Activated CD8-positive, alpha-beta memory T cell treated with anti-CD3 and anti-CD28 coated beads, Interleukin-2, amount 50 U/mL, for 1 hour (primary cell): Measurements from ENCODE around the gene CEBPG.

ENCODE experiments used
- DNase-seq: peaks from one replicate; pipeline ENCODE4 v3.0.0-alpha.2; 2020; ENCODE audit errors: extremely low read depth

The CEBPG gene

DNA sequence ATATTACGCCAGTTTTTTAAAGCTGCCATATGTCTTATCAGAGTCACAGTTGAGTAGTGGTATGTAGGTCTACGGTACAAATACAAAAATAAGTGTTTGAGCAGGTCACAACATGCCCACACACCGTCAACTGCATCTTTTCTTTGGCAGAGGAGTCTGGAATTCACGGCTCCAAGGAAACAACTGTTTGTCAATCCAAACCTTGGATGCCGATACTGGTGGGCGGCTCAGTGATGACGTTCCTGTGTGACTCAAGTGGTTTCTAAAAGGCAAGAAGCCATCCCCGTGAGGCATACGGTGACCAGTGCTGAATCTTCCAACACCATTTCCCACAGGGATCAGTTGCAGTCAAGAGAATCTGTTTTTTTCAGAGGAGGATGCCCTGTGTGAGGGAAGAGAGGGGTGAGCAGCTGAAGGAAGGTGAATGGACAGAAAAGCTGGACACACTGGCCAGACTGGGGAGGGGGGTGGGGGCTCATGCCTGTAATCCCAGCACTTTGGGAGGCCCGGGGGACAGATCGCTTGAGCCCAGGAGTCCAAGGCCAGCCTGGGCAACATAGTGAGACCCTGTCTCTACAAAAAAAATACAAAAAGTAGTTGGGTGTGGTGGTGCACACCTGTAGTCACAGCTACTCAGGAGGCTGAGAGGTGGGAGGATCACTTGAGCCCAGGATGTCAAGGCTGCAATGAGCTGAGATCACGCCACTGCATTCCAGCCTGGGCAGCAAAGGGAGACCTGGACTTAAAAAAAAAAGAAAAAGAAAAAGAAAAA, 22.8 kb upstream of the CEBPG start:
- DNase-seq, result no peak

DNA sequence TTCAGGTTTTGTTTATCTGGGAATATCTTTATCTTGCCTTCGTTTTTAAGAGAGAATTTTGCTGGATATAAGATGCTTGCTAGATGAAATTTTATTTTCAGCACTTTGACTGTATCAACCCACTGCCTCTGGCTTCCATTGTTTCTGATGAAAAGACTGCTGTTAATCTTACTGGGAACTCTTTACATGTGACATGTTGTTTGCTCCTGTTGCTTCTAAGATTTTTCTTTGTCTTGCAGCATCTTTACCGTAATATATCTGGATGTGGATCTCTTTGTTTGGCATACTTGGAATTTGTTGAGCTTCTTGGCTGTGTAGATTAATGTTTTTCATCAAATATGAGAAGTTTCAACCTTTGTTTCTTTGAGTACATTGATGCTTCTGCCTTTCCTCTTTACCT, 18.0 kb upstream of the CEBPG start:
- no peak for DNase-seq

DNA sequence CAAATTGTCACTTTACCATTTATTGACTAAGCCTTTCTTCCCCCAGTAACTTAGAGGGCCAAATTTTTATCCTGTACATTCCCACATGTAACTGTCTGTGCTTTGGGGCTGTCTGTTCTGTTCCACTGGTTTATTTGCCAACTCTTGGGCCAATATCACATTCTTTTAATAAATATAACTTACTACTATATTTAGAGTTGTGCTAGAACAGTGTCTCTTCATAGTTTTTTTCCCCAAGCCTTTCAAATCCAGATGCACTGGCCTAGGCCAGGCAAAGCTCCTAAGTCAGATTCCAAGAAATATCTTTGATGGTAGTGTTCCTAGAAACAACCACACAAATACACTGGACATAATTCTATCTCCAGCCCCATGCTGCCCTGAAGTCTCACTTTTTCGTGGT, 16.0 kb upstream of the CEBPG start:
- DNase-seq, result no peak

DNA sequence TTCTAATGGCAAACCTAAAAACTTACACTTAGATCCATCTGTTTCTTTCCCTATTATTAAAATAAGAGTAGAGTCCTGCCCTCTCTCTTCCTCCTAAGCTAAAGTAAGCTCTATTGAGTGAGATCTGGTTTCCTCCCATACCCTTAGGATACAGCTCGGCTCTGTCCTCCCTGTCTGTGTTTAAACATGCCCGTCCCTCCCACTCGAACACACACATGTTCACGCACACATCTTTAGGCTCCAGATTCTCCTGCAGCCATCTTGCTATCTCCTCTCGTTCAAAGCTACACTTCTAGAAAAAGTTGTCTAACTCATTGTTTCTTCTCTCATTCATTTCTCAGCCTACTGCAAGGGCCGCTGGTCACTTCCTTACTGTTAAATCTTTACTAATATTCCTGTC, 15.1 kb upstream of the CEBPG start:
- no peak for DNase-seq

DNA sequence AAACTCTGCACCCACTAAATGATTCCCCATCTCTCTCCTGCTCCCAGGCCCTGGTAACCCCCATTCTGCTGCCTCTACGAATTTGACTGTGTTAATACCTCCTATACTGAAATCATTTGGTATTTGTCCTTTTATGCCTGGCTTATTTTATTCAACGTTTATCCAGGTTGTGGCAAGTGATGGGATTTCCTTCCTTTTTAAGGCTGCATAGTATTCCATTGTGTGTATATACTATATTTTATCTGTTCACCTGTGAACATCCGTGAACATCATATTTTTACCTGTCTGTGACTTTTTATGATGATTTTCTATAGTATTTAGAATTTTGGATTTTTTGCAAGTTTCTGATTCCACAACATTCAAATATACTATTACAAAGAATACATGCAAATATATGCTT, 13.9 kb upstream of the CEBPG start:
- DNase-seq, result no peak

DNA sequence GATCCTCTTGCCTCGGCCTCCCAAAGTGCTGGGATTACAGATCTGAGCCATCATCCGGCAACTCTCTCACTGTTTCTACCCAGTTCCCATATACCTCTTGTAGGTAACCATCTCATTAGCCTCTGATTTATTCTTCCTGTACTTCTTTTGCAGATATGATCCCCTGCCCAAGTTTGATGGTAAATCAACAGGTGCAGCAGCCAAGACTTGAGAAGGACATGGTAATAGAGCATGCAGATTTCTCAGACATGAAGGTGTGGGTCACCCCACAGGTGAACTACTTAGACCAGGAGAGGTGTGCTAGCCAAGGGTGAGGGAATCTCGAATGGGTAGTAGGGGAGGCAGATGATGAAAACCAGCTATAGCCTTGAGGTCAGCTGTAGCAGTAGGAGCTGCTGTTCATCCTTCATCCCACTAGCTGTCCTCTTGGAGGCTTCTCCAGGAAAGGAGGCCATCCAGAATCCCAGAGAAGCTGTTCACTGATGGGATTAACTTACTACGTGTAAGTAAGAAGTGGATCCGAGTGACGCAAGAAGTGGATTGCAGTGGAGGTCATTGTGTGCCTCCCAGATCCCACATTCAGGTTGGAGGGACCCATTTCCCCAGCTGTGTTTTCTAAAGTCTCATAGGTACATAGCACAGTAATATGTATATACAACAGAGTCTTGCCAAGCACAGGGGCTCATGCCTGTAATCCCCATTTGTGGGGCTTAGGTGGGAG, 10.8 kb upstream of the CEBPG start:
- no peak for DNase-seq

DNA sequence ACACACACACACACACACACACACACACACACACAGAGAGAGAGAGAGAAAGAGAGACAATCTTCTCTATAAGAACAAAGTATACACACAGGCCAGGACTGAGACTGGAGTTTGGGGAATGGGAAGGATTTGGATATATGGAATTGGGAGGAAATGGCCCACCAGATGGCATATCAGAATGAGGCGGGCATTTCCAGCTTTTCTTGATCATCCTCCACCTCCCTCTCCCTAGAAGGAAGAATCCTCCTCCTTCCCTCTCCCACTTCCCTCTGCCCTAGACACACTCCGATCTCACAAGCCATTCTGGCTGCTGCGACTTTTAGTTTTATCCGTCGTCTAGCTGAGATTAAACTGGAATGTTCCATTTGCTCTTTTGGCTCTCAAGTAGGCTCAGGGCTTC, 10.0 kb upstream of the CEBPG start:
- DNase-seq, result no peak

DNA sequence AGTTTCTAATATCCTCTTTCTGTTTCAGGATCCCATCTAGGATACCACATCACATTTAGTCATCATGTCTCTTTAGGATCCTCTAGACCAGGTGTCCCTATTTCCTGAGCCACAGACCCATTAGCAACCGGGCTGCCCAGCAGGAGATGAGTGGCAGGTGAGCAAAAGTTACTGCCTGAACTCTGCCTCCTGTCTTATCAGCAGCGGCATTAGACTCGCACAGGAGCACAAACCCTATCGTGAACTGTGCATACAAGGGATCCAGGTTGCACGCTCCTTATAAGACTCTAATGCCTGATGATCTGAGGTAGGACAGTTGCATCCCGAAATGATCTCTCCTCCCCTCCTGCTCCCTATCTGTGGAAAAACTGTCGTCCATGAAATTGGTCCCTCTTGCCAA, 7.8 kb upstream of the CEBPG start:
- no peak for DNase-seq

DNA sequence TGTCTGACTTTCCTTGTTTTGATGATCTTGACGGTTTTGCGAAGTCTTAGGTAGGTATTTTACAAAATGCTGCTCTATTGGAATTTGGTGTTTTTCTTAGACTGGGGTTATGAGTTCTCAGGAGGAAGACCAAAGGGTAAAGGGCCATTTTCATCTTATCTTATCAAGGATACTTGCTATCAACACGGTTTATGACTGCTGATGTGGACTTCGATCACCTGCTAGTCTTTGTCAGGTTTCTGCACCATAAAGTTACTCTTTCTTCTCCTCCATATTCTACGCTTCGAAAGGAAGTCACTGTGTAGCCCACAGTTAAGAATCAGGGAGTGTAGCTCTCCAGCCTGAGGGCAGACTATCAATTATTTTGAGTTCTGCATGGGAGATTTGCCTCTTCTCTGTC, 7.4 kb upstream of the CEBPG start:
- DNase-seq, result no peak

DNA sequence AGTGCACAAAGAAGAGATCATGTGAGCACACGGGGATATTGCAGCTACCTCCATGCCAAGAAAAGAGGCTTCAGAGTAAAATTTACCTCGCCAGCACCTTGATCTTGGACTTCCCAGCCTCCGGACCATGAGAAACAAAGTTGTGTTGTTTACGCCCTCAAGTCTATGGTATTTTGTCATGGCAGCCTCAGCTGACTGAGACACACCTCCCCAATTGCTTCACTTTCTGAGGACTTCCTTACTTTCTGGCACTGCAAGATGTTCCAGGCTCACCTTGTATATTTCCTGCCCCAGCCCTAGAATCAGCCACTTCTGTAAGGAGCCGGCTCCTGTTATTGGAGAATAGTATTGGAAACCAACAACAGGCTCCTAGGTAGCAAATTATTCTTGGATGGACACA, 6.6 kb upstream of the CEBPG start:
- no peak for DNase-seq

DNA sequence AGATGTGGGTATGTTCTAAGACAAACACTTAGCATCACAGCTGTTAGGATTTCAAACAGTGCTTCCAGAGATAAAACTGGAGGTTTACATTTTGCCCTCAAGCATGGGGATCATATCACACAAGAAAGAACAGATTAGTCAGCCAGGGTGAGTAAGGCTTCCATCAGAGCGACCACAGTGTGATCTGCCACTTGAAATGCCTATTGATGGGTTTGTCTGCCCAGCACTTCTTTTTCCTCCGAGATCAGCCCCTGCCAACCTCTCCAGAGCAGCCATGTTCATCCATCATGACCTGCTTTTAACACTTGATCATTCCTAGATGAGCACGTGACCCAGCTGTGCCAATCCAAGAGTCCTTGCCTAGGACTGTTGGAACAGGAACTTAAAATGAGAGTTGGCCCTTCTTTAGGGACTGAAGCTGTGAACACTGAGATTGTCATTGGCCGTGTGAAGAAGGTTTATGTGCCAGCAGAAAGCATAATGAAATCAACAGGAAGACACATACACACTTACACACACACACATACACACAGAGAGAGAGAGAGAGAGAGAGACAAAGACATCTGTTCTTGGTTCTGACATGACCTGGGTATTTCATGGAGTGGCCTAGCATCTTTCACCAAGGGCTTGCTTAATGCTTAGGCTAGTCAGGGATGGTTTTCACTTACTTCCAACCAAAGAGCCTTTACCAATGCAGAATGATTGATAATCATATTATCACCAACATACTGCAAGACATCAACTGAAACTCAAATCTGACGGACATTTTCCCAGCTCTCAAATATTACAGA, 5.2 kb upstream of the CEBPG start:
- no peak for DNase-seq

DNA sequence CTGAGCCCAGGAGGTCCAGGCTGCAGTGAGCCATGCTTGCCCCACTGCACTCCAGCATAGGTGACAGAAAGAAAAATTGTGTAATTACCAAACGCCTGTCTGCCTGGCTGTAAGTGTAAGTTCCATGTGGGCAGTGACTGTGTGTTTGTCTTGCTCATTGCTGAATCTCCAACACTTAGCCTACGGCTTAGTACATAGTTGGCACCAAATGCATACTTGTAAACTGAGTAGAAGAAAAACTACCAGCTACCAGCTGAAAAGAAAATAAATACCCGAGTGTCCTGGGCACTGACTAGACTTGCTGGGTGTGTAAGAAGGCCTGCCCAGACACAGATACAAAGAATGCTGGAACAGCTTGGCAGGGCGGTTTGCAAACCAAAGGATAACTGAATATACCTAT, 2.7 kb upstream of the CEBPG start:
- DNase-seq, result no peak

DNA sequence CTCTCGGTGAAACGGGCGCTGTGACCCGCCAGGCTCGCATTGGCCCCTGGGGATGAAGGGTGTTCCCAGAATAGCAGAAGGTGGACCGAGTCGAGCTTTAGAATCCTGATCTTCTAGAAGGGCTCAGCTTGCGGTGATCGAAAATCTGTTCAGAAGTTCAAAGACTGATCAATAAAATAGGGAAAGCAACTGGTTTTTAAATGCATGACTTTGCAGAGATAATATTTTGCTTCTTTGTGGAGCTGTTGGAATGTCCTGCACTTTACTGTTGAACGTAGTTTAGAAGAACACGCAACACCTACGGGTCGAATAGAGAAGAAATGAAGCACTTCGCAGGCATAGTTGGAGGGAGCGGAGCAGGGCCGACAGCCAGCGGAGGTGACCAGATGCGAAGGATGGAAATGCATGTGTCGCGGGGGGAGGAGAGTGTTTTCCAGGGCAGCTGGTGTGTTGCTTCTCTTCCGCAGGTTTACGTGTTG, 766 bp downstream of the CEBPG start:
- DNase-seq, result no peak

DNA sequence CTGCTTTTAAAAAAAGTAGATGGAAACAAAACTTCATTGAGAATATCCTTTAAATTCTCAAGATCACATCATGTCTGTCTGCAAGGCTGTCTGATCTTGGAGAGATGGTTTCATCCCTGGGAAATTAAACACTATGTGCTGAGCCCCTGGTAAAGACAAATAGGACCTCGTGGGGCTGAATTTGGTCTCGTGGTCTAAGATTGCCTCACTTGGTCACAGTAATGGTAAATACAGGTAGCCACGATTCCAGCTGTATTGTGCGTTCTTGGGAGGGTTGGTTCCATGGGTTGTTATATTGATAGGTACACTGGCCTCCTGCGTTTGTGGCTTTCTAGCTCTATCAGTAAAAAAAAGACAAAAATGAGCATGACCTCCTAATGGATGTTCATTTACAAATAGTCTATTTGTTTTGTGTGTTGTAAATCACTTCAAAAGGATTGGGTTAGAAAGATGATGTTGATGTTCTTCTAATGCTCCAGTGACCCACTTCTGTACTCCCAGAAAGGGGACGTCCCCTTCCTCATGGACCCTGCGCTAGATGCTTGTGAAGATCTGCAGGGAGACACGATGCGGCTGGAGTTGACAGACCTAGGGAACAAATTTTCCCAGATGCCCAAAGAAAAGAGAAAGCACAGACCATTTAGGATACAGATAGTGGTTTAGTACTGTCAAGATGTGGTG, 1.8 kb downstream of the CEBPG start:
- no peak for DNase-seq

DNA sequence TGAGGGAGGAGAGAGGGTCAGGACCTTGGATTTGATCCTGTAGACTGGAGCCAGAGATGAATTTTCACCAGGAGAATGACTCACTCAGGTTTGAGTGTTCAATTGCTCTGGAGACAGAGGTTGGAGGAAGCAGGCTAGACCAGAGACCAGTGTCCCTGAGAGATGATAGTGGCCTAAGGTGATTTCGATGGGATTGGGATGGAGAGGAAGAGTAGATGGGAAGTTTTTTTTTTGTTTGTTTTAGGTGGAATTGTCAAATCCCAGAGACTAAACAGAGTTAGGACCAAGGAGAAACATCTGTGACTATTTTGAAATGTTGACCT, 2.3 kb downstream of the CEBPG start:
- DNase-seq, result no peak

DNA sequence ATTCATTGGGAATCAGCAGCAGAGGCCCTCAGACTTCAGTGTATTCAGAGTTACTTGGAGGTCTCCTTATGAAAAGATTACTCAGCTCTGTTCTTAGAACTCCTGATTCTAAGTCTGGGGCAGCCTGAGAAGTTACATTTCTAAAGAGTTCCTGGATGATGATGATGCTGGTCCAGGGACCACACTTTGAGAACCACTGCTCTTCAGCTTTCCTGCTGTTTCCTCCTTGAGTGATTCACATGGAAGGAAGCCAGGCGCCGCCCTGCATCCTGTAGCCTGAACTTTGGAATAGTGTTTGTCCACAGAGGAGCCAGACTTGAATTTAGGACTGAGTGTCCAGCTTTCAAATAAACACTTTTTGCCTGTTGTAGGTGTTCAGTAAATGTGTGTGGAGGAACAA, 2.9 kb downstream of the CEBPG start:
- DNase-seq, result no peak

DNA sequence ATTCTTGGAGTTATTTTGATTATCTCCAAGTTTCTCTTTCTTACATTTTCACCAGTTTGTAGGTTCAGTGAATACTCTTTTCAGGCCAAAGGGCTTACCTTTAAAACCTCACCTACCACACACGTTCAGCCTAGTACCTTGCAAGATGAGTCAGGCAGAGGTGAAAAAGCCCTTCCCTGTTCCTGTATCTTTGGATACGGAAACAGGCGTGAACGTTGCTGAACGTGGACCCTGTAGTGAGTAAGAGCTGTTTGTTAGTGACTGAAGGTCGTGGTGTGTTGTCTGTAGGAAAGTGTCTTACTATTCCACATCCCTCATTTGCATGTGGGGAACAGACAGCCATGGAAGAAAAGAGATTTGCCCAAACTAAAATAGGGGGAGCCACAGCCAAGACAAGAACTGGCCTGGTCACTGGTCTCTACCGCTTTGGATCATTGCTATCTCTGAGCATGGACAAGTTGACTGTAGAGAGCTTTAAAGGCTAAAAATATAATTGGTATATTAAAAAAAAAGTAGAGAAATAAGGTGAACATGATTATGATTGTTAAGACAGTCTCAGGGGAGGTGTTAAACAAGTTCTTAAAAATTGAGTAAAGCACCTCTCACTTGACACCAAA, 3.5 kb downstream of the CEBPG start:
- no peak for DNase-seq

DNA sequence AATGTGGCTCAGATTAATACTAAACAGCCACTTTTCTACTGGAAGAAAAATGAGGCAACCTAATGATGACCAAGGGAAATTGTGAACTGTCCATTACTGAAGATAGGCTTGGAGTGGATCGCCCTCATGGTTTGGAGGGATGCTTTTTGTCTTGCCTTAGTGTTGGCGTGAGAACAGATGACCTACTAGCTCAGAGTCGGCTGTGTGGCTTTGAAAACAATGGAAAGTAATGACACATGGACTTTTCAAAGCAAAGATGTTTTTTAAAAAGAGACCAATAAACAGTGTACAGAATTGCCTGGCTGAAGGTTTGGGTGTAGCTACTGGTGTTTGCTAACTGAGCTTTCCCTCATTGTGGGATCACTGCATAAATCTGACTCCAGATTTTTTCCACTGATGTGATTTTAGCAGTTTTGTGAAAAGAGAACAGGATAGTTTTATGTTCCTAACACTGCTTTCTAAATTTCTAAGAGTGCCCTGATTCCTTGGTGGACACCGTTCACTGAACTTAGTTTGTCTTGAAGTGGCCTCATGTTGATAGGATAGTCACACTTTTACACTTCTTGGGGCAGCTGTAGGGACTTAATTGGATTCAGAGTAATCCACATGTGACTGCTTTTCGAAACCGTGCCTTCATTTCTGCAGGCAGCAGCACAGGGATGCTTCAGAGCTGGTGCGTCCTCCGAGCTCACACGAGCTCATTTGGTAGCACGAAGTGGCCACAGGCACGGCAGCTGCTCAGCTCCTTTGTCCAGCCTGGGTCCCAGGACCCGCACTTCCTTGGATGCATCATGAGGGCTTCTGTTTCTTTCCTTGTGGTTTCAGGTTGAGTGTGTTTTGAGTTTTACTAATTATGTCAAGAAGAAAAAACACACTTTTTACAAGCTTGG, 4.3 kb downstream of the CEBPG start:
- DNase-seq, result no peak

DNA sequence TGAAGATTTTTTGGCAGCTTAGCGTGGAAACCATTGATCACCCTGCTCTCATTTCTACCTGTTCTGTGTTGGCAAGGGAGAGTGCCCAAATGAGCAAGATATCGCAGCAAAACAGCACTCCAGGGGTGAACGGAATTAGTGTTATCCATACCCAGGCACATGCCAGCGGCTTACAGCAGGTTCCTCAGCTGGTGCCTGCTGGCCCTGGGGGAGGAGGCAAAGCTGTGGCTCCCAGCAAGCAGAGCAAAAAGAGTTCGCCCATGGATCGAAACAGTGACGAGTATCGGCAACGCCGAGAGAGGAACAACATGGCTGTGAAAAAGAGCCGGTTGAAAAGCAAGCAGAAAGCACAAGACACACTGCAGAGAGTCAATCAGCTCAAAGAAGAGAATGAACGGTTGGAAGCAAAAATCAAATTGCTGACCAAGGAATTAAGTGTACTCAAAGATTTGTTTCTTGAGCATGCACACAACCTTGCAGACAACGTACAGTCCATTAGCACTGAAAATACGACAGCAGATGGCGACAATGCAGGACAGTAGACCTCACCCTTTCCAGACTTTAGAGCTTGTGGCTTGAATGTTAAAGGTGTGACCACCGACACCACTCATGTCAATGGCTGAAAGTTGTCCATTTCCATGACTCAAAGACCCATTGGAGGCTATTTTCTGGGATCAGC, 5.8 kb downstream of the CEBPG start:
- DNase-seq, result no peak

DNA sequence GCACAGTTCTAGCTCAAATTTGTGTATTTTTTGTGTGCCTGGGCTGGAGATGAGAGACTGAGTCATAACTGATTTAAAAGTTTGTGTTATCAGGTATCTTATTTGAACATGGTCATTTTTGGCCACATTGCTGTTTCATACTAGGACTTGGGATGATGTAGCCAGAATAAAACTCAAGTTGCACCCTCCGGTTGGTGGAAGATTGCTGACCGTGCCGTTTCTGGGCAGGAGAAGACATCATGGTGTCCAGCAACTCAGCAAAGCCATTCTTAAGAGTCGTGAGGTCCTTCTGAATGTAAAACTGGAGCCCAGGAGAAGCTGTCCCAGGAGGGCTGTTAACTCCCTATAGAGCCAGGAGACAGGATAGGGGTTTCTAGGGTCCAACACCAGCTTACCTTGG, 7.6 kb downstream of the CEBPG start:
- no peak for DNase-seq
